ENCODE results near the gene LTB4R. TPM values are rescaled to one million over a fixed set of nuclear protein-coding genes. Genes with fewer than 3 reads are reported as not detected.

LTB4R gene
- total RNA-seq, 1 donor from 2014 or later: 2.2 TPM

Other genes starting within 250 kb of the LTB4R start
- gene CPNE6, start 239.9 kb upstream of the LTB4R start, total RNA-seq: not detected in 2 replicates
- 7.6 and 9.7 TPM in 2 replicates for gene PCK2, start 217.2 kb upstream of the LTB4R start, total RNA-seq
- 59.9 and 77.8 TPM in 2 replicates for gene DCAF11, start 196.7 kb upstream of the LTB4R start, total RNA-seq
- gene NRL, start 196.6 kb upstream of the LTB4R start, total RNA-seq: 1.1 and 1.6 TPM in 2 replicates
- gene FITM1, start 180.8 kb upstream of the LTB4R start, total RNA-seq: 0.20 and 0.44 TPM in 2 replicates
- 114 TPM in 2 replicates for gene PSME1, start 175.3 kb upstream of the LTB4R start, total RNA-seq
- 13.9 and 20.4 TPM in 2 replicates for gene EMC9, start 169.9 kb upstream of the LTB4R start, total RNA-seq
- gene PSME2, start 164.9 kb upstream of the LTB4R start, total RNA-seq: 114 and 139 TPM in 2 replicates
- 21.1 and 23.2 TPM in 2 replicates for gene RNF31, start 164.0 kb upstream of the LTB4R start, total RNA-seq
- gene IRF9, start 150.2 kb upstream of the LTB4R start, total RNA-seq: 41.6 and 42.9 TPM in 2 replicates
- 1.1 and 1.2 TPM in 2 replicates for gene REC8, start 139.4 kb upstream of the LTB4R start, total RNA-seq
- 24.4 and 25.7 TPM in 2 replicates for gene IPO4, start 122.7 kb upstream of the LTB4R start, total RNA-seq
- 30.5 and 46.2 TPM in 2 replicates for gene TM9SF1, start 116.1 kb upstream of the LTB4R start, total RNA-seq
- gene TSSK4, start 105.8 kb upstream of the LTB4R start, total RNA-seq: not detected in 2 replicates
- gene CHMP4A, start 98.0 kb upstream of the LTB4R start, total RNA-seq: 12.2 and 16.3 TPM in 2 replicates
- 8.3 and 13.7 TPM in 2 replicates for gene MDP1, start 95.4 kb upstream of the LTB4R start, total RNA-seq
- 193 and 210 TPM in 2 replicates for gene NEDD8, start 79.1 kb upstream of the LTB4R start, total RNA-seq
- 87.6 and 109 TPM in 2 replicates for gene GMPR2, start 78.6 kb upstream of the LTB4R start, total RNA-seq
- 34.9 and 63.5 TPM in 2 replicates for gene TINF2, start 68.9 kb upstream of the LTB4R start, total RNA-seq
- under 0.01 and 0.20 TPM in 2 replicates for gene TGM1, start 48.3 kb upstream of the LTB4R start, total RNA-seq
- gene RABGGTA, start 39.9 kb upstream of the LTB4R start, total RNA-seq: 11.8 and 17.3 TPM in 2 replicates
- gene DHRS1, start 11.7 kb upstream of the LTB4R start, total RNA-seq: 6.3 and 8.7 TPM in 2 replicates
- 15.7 and 20.4 TPM in 2 replicates for gene NOP9, start 11.7 kb upstream of the LTB4R start, total RNA-seq
- gene CIDEB, start 3.5 kb upstream of the LTB4R start, total RNA-seq: 1.3 and 2.6 TPM in 2 replicates
- 2.0 and 2.8 TPM in 2 replicates for gene LTB4R2, start 1.4 kb upstream of the LTB4R start, total RNA-seq
- gene ADCY4, start 23.6 kb downstream of the LTB4R start, total RNA-seq: 34.9 and 60.1 TPM in 2 replicates
- gene RIPK3, start 28.5 kb downstream of the LTB4R start, total RNA-seq: 0.60 and 0.65 TPM in 2 replicates
- 0.60 and 0.87 TPM in 2 replicates for gene NFATC4, start 56.7 kb downstream of the LTB4R start, total RNA-seq
- gene NYNRIN, start 87.5 kb downstream of the LTB4R start, total RNA-seq: 1.4 and 4.1 TPM in 2 replicates
- 0.20 and 0.22 TPM in 2 replicates for gene CBLN3, start 118.2 kb downstream of the LTB4R start, total RNA-seq
- gene KHNYN, start 118.5 kb downstream of the LTB4R start, total RNA-seq: 30.3 and 45.8 TPM in 2 replicates
- 6.5 and 7.3 TPM in 2 replicates for gene SDR39U1, start 131.3 kb downstream of the LTB4R start, total RNA-seq
- gene CMA1, start 196.8 kb downstream of the LTB4R start, total RNA-seq: not detected in 2 replicates